Measurements from ENCODE around the gene HERC3.

DNA sequence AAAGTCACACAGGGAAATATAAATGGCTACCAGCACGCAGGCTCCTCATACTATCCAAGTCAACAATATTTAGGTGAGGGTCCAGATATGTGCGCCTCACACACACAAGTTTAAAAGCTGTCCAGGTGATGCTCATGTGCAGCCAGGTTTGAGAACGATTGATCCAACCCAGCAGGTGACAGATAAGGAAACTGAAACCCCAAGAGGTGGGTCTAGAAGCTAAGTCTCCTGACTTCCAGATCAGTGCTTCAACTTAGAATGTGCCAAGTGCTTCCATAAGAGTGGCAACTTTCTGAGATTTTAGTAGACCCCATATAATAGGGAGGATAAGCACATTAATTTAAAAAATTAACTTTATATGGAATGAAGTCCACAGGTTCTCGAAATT lies 159.8 kb downstream of the HERC3 start:
- TF ChIP-seq, protein P1, sequence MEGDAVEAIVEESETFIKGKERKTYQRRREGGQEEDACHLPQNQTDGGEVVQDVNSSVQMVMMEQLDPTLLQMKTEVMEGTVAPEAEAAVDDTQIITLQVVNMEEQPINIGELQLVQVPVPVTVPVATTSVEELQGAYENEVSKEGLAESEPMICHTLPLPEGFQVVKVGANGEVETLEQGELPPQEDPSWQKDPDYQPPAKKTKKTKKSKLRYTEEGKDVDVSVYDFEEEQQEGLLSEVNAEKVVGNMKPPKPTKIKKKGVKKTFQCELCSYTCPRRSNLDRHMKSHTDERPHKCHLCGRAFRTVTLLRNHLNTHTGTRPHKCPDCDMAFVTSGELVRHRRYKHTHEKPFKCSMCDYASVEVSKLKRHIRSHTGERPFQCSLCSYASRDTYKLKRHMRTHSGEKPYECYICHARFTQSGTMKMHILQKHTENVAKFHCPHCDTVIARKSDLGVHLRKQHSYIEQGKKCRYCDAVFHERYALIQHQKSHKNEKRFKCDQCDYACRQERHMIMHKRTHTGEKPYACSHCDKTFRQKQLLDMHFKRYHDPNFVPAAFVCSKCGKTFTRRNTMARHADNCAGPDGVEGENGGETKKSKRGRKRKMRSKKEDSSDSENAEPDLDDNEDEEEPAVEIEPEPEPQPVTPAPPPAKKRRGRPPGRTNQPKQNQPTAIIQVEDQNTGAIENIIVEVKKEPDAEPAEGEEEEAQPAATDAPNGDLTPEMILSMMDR (IDR thresholded peaks at IDR 0.05), result no peak
- TF ChIP-seq POLR2A (IDR thresholded peaks at IDR 0.05), result no peak

Measured in thyroid gland (tissue), 4 donors.